ENCODE measurements around the gene UBXN2A. TPM values are rescaled to one million over a fixed set of nuclear protein-coding genes. Genes with fewer than 3 reads are reported as not detected.

Gene UBXN2A
- total and polyA plus RNA-seq, 2 experiments from 2014 or later: 14.7 to 19.3 TPM

GRCh38 chr2:23967846-23968245, 27.6 kb downstream of the UBXN2A start:
- Histone ChIP-seq H3K36me3 (peaks cover 18% of the 10 kb centered on the region), H3K4me1 (ENCODE audit: low read depth) (no peaks in the 10 kb centered on the region), H3K9me3 (ENCODE audit: low read depth) (no peaks in the 10 kb centered on the region), H3K4me3 (no peak overlapping the region), H3K27me3 (no peaks in the 10 kb centered on the region), H3K27ac (no peak overlapping the region)
- no peak for TF ChIP-seq CTCF (IDR thresholded peaks at IDR 0.05; ENCODE audit: low read depth, low read length)
- no peak for DNase-seq (ENCODE audit: low read depth in 1 of 2, low spot score in 1 of 2)

- H3K4me3 ChIP-seq: no peak overlapping the region
- no peak overlapping the region for H3K27ac ChIP-seq
- no peak for DNase-seq (ENCODE audit: low read depth in 1 of 2, low spot score in 1 of 2)
- peaks cover 24% of the 10 kb centered on the region for H3K36me3 ChIP-seq
- H3K27me3 ChIP-seq: no peaks in the 10 kb centered on the region
- H3K9me3 ChIP-seq (ENCODE audit: low read depth): no peaks in the 10 kb centered on the region
- TF ChIP-seq CTCF (IDR thresholded peaks at IDR 0.05; ENCODE audit: low read depth, low read length): no peak
- H3K4me1 ChIP-seq (ENCODE audit: low read depth): no peaks in the 10 kb centered on the region
Measured at GRCh38 chr2:23976883-23977282, 36.6 kb downstream of the UBXN2A start.

GRCh38 chr2:23988371-23988770, 48.1 kb downstream of the UBXN2A start:
- no peak for TF ChIP-seq CTCF (IDR thresholded peaks at IDR 0.05; ENCODE audit: low read depth, low read length)
- H3K36me3 ChIP-seq: peaks cover 29% of the 10 kb centered on the region
- no peaks in the 10 kb centered on the region for H3K9me3 ChIP-seq (ENCODE audit: low read depth)
- no peaks in the 10 kb centered on the region for H3K4me1 ChIP-seq (ENCODE audit: low read depth)
- H3K27me3 ChIP-seq: no peaks in the 10 kb centered on the region
- no peak overlapping the region for H3K27ac ChIP-seq
- no peak overlapping the region for H3K4me3 ChIP-seq
- no peak for DNase-seq (ENCODE audit: low read depth in 1 of 2, low spot score in 1 of 2)

- Histone ChIP-seq H3K36me3 (peaks cover 1% of the 10 kb centered on the region), H3K4me1 (ENCODE audit: low read depth) (no peaks in the 10 kb centered on the region), H3K4me3 (no peak overlapping the region), H3K27me3 (no peaks in the 10 kb centered on the region), H3K9me3 (ENCODE audit: low read depth) (no peaks in the 10 kb centered on the region), H3K27ac (no peak overlapping the region)
- DNase-seq (ENCODE audit: low read depth in 1 of 2, low spot score in 1 of 2): no peak
- TF ChIP-seq CTCF (IDR thresholded peaks at IDR 0.05; ENCODE audit: low read depth, low read length): no peak
Measured at GRCh38 chr2:23992931-23993330, 52.7 kb downstream of the UBXN2A start.

GRCh38 chr2:23993736-23994269, 53.5 kb downstream of the UBXN2A start:
- Histone ChIP-seq H3K9me3 (ENCODE audit: low read depth) (no peaks in the 10 kb centered on the region), H3K27ac (no peak overlapping the region), H3K4me3 (no peak overlapping the region), H3K36me3 (peaks cover 3% of the 10 kb centered on the region), H3K27me3 (no peaks in the 10 kb centered on the region), H3K4me1 (ENCODE audit: low read depth) (no peaks in the 10 kb centered on the region)
- DNase-seq (ENCODE audit: low read depth in 1 of 2, low spot score in 1 of 2): no peak
- no peak for TF ChIP-seq CTCF (IDR thresholded peaks at IDR 0.05; ENCODE audit: low read depth, low read length)

GRCh38 chr2:23994567-23994966, 54.3 kb downstream of the UBXN2A start:
- no peak for DNase-seq (ENCODE audit: low read depth in 1 of 2, low spot score in 1 of 2)
- H3K27ac ChIP-seq: no peak overlapping the region
- H3K27me3 ChIP-seq: no peaks in the 10 kb centered on the region
- no peak overlapping the region for H3K4me3 ChIP-seq
- H3K9me3 ChIP-seq (ENCODE audit: low read depth): no peaks in the 10 kb centered on the region
- peaks cover 8% of the 10 kb centered on the region for H3K36me3 ChIP-seq
- H3K4me1 ChIP-seq (ENCODE audit: low read depth): no peaks in the 10 kb centered on the region
- no peak for TF ChIP-seq CTCF (IDR thresholded peaks at IDR 0.05; ENCODE audit: low read depth, low read length)

Data from cardiac muscle cell (in vitro differentiated cells and primary cell).